ENCODE results near the gene MYBPHL.

MYBPHL gene

DNA sequence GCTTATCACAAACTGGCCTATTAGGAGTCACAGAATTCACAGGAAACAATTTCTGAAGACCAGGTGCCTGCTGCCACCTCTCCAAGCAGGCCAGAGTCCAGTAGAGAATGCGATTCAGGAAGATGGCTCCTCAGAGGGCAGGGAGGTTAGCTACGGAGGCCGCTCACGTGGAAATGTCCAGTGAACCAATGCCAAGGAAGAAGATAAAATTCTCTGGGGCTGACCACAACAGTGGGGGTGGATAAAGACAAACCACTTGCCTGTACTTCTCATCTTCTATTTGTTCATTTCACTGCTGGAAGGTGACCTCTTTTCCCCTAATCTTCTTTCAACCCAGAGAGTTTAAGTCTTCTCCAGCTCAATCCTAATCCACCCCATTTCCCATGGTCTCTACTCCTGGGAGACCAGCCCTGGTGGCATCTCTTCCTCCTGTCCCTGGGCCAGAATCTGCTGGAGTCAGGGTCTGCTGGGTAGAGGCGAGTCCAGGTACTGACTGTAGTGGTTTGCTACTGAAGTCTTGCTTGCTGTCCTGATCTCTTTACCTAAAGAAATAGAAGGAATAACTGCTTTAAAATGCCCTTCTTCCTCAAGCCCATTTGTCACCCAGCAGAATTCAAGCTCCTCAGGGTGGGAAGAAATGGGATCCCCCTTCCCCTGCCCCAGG is 27.1 kb downstream of the MYBPHL start:
- no peak for DNase-seq (ENCODE audit: low read depth)

GRCh38 chr1:109277434-109278204 is 29.2 kb downstream of the MYBPHL start:
- no peak for DNase-seq (ENCODE audit: low read depth)

- DNase-seq (ENCODE audit: low read depth): no peak
Measured at GRCh38 chr1:109275706-109276345, 31.0 kb downstream of the MYBPHL start.

- DNase-seq (ENCODE audit: low read depth): no peak
Measured at GRCh38 chr1:109274533-109275476, 32.0 kb downstream of the MYBPHL start.

DNA sequence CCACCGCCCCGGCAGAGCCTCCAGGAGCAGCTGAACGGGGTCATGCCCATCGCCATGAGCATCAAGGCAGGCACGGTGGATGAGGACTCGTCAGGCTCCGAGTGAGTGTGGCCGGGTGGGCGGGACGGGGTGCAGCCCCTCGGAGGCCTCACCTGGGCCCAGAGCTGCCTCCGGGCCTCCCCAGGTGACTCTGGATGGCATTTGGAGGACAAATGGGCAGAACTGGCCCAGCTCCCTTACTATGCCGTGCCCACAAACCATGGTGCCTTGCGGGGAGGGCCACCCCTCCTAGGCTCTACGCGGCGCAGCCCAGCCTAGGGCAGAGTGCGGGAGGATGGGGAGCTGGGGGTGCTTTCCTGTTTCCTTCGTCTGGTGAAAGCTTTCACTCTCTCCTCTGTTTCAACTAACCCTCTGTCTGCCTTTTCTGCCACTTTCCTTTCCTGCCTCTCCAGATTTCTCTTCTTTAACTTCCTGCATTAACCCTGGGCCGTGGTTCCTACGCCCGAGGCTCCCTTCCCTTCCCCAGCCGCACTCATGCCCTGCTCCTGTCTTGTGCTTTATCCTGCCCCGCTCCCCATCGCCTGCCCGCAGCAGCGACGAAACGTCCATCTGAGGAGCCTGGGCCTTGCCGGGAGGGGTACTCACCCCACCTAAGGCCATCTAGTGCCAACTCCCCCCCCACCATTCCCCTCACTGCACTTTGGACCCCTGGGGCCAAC is 33.1 kb downstream of the MYBPHL start:
- no peak for DNase-seq (ENCODE audit: low read depth)

DNA sequence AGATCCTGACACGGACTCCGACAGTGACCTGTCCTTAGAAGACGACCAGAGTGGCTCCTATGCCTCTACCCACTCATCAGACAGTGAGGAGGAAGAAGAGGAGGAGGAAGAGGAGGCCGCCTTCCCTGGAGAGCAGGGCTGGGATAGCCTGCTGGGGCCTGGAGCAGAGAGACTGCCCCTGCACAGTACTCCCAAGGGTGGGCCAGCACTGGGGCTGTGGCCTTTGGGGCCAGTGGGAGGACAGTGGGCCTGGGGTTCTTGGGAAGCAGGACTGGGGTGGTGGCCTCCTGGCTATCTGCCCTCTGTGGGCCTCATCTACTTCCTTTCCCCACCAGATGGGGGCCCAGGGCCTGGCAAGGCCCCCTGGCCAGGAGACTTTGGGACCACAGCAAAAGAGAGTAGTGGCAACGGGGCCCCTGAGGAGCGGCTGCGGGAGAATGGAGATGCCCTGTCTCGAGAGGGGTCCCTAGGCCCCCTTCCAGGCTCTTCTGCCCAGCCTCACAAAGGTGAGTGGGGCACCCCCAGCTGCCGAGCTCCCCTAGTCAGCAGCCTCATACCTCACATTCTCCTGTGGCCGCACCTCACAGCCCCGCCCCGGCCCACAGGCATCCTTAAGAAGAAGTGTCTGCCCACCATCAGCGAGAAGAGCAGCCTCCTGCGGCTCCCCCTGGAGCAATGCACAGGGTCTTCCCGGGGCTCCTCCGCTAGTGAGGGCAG is 33.8 kb downstream of the MYBPHL start:
- DNase-seq (ENCODE audit: low read depth): no peak

DNA sequence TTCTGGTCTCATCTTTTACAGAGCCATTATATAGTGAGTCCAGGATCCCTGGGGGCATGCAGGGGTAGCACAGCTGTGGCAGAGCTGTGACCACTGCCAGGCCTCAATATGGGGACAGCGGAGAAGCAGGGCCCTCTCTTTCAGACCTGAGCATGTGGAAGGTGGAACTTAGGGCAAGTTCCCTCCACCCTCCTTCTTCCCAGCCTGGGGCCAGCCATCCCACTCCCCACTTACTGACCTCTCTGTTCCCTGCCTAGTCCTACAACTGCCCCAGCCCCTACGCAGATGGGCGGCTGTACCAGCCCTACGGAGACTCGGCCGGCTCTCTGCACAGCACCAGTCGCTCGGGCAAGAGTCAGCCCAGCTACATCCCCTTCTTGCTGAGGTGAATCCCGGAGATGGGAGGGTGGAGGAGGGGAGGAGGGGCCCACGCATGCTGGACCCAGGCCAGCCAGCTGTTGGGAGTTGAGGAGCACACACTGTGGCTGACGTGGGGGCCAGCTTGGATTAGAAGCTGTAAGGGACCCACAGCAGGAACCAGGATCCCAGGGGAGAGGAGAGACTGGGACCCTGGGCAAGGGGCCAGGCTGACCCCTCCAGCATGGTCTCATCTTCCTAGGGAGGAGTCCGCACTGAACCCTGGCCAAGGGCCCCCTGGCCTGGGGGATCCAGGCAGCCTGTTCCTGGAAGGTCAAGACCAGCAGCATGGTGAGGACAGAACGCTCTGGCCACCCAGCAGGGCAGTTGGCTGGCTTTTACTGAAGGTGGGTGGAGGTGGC is 34.6 kb downstream of the MYBPHL start:
- DNase-seq (ENCODE audit: low read depth): no peak

DNA sequence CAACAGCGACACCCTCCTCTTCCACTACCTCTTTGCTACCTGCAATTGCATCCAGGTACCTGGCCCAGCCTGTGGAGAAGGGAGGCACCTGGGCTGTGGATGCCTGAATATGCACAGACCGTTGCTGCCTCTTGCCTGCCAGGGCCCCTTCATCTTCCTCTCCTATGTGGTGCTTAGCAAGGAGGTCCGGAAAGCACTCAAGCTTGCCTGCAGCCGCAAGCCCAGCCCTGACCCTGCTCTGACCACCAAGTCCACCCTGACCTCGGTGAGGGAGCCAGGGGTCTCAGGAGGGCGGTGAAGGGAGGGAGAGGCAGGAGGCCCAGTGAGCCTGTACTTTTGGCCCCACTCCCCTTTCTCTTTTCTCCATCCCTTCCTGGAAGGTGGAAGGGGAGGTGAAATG is 35.4 kb downstream of the MYBPHL start:
- DNase-seq (ENCODE audit: low read depth): no peak

- DNase-seq (ENCODE audit: low read depth): no peak
Measured at GRCh38 chr1:109270623-109271317, 36.0 kb downstream of the MYBPHL start.

DNA sequence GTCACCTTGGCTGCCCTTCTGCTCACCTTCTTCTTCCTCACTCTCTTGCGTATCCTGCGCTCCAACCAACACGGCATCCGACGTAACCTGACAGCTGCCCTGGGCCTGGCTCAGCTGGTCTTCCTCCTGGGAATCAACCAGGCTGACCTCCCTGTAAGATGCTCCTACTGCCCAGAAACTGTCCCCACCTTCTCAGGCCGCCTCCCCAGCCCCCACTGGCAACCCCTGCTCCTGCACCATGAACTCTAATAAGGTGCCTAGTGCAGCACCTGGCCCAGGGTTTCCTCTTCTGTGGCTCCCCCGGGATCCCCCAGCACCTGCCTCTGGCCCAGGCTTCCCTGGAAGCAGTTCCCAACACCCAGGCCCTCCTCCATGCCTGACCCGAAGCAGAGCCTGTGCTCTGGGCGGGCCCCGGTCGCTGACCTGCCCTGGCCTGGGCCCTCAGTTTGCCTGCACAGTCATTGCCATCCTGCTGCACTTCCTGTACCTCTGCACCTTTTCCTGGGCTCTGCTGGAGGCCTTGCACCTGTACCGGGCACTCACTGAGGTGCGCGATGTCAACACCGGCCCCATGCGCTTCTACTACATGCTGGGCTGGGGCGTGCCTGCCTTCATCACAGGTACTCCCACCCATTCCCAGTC is 36.7 kb downstream of the MYBPHL start:
- DNase-seq (ENCODE audit: low read depth): no peak

GRCh38 chr1:109269212-109269980 is 37.4 kb downstream of the MYBPHL start:
- no peak for DNase-seq (ENCODE audit: low read depth)

- DNase-seq (ENCODE audit: low read depth): no peak
Measured at GRCh38 chr1:109268431-109269211, 38.2 kb downstream of the MYBPHL start.

GRCh38 chr1:109267743-109268300 is 39.0 kb downstream of the MYBPHL start:
- no peak for DNase-seq (ENCODE audit: low read depth)

DNA sequence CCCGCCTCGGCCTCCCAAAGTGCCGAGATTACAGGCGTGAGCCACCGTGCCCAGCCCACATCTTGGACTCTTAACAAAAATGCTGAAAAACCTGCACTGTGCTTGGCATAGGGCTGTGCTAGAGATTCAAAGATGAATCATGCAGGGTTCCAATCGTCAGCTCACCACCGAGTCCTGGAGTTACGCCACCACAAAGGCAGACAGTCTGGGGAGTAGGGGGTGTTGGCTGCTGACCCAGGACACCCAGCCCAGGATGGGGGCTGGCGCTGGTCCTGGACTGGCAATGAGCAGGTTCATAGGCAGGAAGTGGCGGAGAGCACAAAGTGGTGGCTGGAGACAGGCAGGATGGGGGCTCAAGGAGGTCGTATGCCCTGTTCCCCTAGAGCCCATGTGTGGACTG is 39.8 kb downstream of the MYBPHL start:
- no peak for DNase-seq (ENCODE audit: low read depth)

DNA sequence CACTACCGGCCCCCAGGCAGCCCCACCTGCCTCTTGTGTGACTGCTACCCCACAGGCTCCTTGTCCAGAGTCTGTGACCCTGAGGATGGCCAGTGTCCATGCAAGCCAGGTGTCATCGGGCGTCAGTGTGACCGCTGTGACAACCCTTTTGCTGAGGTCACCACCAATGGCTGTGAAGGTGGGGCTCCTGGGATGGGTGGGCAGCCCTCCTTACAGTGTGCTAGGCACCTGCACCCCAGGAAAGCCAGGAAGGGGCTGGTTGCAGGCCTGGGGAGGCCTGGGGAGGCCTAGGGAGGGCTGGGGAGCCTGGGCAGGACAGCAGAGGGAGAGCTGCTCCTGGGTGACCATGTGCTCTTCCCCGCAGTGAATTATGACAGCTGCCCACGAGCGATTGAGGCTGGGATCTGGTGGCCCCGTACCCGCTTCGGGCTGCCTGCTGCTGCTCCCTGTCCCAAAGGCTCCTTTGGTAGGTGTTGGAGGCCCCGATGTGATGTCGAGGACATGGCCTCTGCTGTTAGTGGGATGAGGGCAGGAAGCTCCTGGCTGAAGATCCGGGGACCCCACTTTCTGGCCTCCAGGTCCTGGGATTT is 41.0 kb downstream of the MYBPHL start:
- DNase-seq (ENCODE audit: low read depth): no peak

GRCh38 chr1:109265016-109265415 is 41.8 kb downstream of the MYBPHL start:
- no peak for DNase-seq (ENCODE audit: low read depth)

GRCh38 chr1:109264379-109264755 is 42.4 kb downstream of the MYBPHL start:
- no peak for DNase-seq (ENCODE audit: low read depth)

Measured in GM04503 (cell line).